GM20000 (cell line): ENCODE measurements around the gene CDH23.

ENCODE experiments used
- DNase-seq: peaks from one replicate; pipeline ENCODE4 v3.0.0; 2012; ENCODE audit warnings: low spot score
- CTCF ChIP-seq: IDR thresholded peaks from 2 replicates; pipeline ENCODE4 v1.5.1; 2012; ENCODE audit warnings: mild to moderate bottlenecking, control low read depth; ENCODE audit errors: extremely low read depth, missing control alignments

Gene CDH23

GRCh38 chr10:71521504-71522441 lies 125.1 kb downstream of the CDH23 start:
- DNase-seq, result no peak
- no peak for TF ChIP-seq CTCF

DNA sequence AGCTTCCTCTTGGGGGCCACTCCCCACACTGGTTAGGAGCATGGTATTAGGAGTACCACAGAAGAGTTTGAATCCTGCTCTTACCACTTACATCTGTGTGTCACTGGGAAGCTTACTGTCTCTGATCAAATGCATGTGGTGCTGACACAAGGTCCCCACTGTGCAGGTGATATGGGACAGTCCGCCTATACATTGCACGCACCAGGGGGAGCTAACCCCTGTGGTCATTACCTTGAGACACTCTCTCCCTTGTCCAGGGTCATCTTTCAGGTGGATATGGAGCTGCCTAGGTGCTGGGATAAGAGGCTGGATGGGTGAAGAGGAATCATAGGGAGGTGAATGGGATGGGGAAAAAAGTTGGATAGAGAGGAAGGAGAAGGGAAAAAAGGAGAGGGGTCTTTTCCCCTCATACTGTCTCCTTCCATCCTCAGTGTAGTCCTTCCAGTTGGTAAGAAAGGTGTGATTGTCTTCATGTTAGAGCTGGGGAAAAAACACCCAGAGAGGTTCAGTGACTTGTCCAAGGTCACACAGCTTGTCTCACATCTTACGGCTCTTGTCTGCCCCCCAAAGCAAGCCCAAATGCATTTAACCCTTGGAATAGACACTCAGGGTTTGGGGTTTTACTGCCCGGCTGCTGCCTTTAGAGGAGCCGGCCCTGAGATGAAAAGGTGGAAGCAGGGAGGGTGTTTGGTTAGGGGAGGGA lies 125.9 kb downstream of the CDH23 start:
- TF ChIP-seq CTCF, result no peak
- DNase-seq, result no peak

DNA sequence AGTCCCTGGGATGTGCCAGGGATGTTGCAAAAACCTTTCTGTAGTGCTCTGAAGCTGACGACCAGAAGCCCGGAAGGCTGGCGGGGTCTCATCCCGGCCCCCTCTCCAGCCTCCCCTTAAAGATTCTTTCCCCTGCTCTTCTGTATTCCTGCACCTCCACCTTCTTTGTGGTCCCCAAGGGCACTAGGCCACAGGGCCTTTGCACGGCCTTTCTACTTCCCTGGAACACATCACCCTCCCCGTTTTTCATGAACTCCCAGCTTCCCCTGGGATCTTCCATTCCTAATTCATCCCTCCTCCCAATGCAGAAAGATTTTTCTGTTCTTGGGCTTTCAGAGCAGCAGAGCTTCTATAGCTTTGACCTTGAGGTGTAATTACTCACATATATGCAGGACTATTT lies 127.0 kb downstream of the CDH23 start:
- no peak for TF ChIP-seq CTCF
- DNase-seq, result no peak

- no peak for TF ChIP-seq CTCF
- DNase-seq, result no peak
Measured at GRCh38 chr10:71525092-71525491, 128.4 kb downstream of the CDH23 start.

DNA sequence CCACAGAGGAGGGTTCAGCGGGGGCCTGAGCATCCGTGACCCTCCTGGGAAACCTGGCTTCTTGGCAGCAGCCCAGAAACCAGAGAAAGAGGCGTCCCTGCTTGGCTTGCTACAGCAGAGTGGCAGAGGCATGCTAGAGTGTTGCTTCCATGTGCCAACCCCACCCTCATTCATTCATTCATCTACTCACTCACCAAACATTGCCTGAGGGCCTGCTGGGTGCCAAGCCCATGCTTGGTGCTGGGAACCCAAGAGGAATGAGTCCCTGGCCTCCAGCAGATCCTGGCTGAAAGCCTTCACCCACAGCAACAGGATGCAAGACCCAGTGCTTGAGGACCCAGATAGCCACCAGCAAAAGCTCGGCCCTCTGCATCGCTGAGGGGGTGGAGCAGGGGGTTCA lies 129.0 kb downstream of the CDH23 start:
- TF ChIP-seq CTCF, result no peak
- DNase-seq, result no peak

GRCh38 chr10:71526653-71527052 lies 129.9 kb downstream of the CDH23 start:
- no peak for TF ChIP-seq CTCF
- DNase-seq, result no peak

GRCh38 chr10:71527135-71527534 lies 130.4 kb downstream of the CDH23 start:
- TF ChIP-seq CTCF, result no peak

More at GRCh38 chr10:71527135-71527534, 130.4 kb downstream of the CDH23 start:
- no peak for DNase-seq
